IPS-18c (cell line): ENCODE measurements around the gene TAF1C.
"Not testable (repeated sequence)": the region's sequence is repeated elsewhere in the genome, so short reads cannot be mapped to it uniquely, and the experiment has no call there.

Experiments used
- H3K4me3 ChIP-seq: 2 replicates; pipeline ENCODE4 v1.7.0; 2013; ENCODE audit warnings: low read depth, mild to moderate bottlenecking, low read length, moderate library complexity; ENCODE audit not compliant: insufficient read depth
- H3K9me3 ChIP-seq: one replicate; pipeline ENCODE4 v1.6.1; 2013; ENCODE audit warnings: mild to moderate bottlenecking, low read length, moderate library complexity; ENCODE audit not compliant: control insufficient read depth, insufficient read depth

The TAF1C gene

GRCh38 chr16:84215531-84215930, 28.7 kb upstream of the TAF1C start:
- no peak overlapping the region for H3K4me3 ChIP-seq
- H3K9me3 ChIP-seq: no peaks in the 10 kb centered on the region

GRCh38 chr16:84214451-84215066, 27.7 kb upstream of the TAF1C start:
- Histone ChIP-seq H3K9me3 (no peaks in the 10 kb centered on the region), H3K4me3 (no peak overlapping the region)

- H3K4me3 ChIP-seq: no peak overlapping the region
- no peaks in the 10 kb centered on the region for H3K9me3 ChIP-seq
Observed at GRCh38 chr16:84212631-84213030, 25.8 kb upstream of the TAF1C start.

GRCh38 chr16:84212154-84212553, 25.3 kb upstream of the TAF1C start:
- no peak overlapping the region for H3K4me3 ChIP-seq
- no peaks in the 10 kb centered on the region for H3K9me3 ChIP-seq

GRCh38 chr16:84209989-84210388, 23.1 kb upstream of the TAF1C start:
- H3K4me3 ChIP-seq: no peak overlapping the region
- H3K9me3 ChIP-seq: no peaks in the 10 kb centered on the region

- Histone ChIP-seq H3K9me3 (no peaks in the 10 kb centered on the region), H3K4me3 (no peak overlapping the region)
Observed at GRCh38 chr16:84207879-84208278, 21.0 kb upstream of the TAF1C start.

- Histone ChIP-seq H3K4me3 (no peak overlapping the region), H3K9me3 (no peaks in the 10 kb centered on the region)
Observed at GRCh38 chr16:84207251-84207650, 20.4 kb upstream of the TAF1C start.

GRCh38 chr16:84205976-84206691, 19.3 kb upstream of the TAF1C start:
- H3K9me3 ChIP-seq: no peaks in the 10 kb centered on the region

GRCh38 chr16:84205123-84205522, 18.3 kb upstream of the TAF1C start:
- H3K9me3 ChIP-seq, H3K4me3 ChIP-seq: not testable (repeated sequence)

More at GRCh38 chr16:84205976-84206691, 19.3 kb upstream of the TAF1C start:
- no peak overlapping the region for H3K4me3 ChIP-seq

- H3K4me3 ChIP-seq, H3K9me3 ChIP-seq: not testable (repeated sequence)
Observed at GRCh38 chr16:84204551-84204950, 17.7 kb upstream of the TAF1C start.

GRCh38 chr16:84199861-84200260, 13.0 kb upstream of the TAF1C start:
- H3K4me3 ChIP-seq: no peak overlapping the region
- peaks cover 2% of the 10 kb centered on the region for H3K9me3 ChIP-seq

GRCh38 chr16:84199097-84199496, 12.2 kb upstream of the TAF1C start:
- Histone ChIP-seq H3K9me3 (peaks cover 2% of the 10 kb centered on the region), H3K4me3 (no peak overlapping the region)

GRCh38 chr16:84198401-84198800, 11.5 kb upstream of the TAF1C start:
- Histone ChIP-seq H3K9me3 (peaks cover 2% of the 10 kb centered on the region), H3K4me3 (no peak overlapping the region)

GRCh38 chr16:84197466-84198128, 10.7 kb upstream of the TAF1C start:
- Histone ChIP-seq H3K4me3 (no peak overlapping the region), H3K9me3 (peaks cover 2% of the 10 kb centered on the region)

- Histone ChIP-seq H3K4me3 (no peak overlapping the region), H3K9me3 (peaks cover 2% of the 10 kb centered on the region)
Observed at GRCh38 chr16:84196727-84197394, 10.0 kb upstream of the TAF1C start.

- Histone ChIP-seq H3K4me3 (no peak overlapping the region), H3K9me3 (peaks cover 2% of the 10 kb centered on the region)
Observed at GRCh38 chr16:84196101-84196500, 9.2 kb upstream of the TAF1C start.

- Histone ChIP-seq H3K4me3 (no peak overlapping the region), H3K9me3 (peaks cover 2% of the 10 kb centered on the region)
Observed at GRCh38 chr16:84195201-84196093, 8.6 kb upstream of the TAF1C start.
